A549 (cell line): Measurements from ENCODE around the gene FERMT1. TPM values are rescaled to one million over a fixed set of nuclear protein-coding genes. Genes with fewer than 3 reads are reported as not detected.

Experiments
- ATAC-seq, 2 experiments: fragments of 200-7000 bp in 1 of 2; fragments of >200 bp in 1 of 2; cut with Nextera tagmentation in 1 of 2; cut with Tn5 transposase in 1 of 2; 3 replicates each; pipeline versions ENCODE4 v1.8.0 to v1.9.1; 2018 to 2020; ENCODE audit warnings: mild to moderate bottlenecking in 1 of 2, moderate library complexity in 1 of 2
- CTCF ChIA-PET: fragments of 300-600 bp; sonication (Branson Sonifier 250); formaldehyde crosslinking; extraction: SDS; loops from one replicate; lab custom pipeline; 2021; ENCODE audit warnings: antibody characterized with exemption, inconsistent platforms; lab: Yijun Ruan, JAX
- POLR2A ChIA-PET: fragments of 350-600 bp; formaldehyde crosslinking; extraction: SDS; loops from one replicate; lab custom pipeline; 2021; ENCODE audit warnings: antibody characterized with exemption, inconsistent platforms; lab: Yijun Ruan, JAX
- DNase-seq, 2 experiments: peaks; one replicate each; pipeline versions ENCODE4 v3.0.0 to v3.0.0-alpha.2; 2011 to 2016; ENCODE audit warnings: low read depth in 1 of 2, low spot score in 1 of 2
- FAIRE-seq: peaks from 2 replicates; lab custom pipeline; 2011; peaks lifted over from hg19 to GRCh38; lab: Jason Lieb, UNC
- H3K27ac ChIP-seq, 2 experiments: fragments of >200 bp; sonication (Bioruptor Twin); formaldehyde crosslinking; 3 replicates each; pipeline ENCODE4 v1.5.1; 2016 to 2017
- H3K4me1 ChIP-seq: fragments of >200 bp; sonication (Bioruptor Twin); formaldehyde crosslinking; 3 replicates; pipeline ENCODE4 v1.6.1; 2016
- H3K4me2 ChIP-seq: fragments of >200 bp; sonication (Bioruptor Twin); formaldehyde crosslinking; 3 replicates; pipeline ENCODE4 v1.6.1; 2016
- H3K4me3 ChIP-seq: fragments of >200 bp; sonication (Bioruptor Twin); formaldehyde crosslinking; 3 replicates; pipeline ENCODE4 v1.5.1; 2016
- H3K9me3 ChIP-seq: fragments of >200 bp; sonication (Bioruptor Twin); formaldehyde crosslinking; 3 replicates; pipeline ENCODE4 v1.6.1; 2016
- BCL3 ChIP-seq: fragments of >200 bp; sonication (Bioruptor Twin); formaldehyde crosslinking; IDR thresholded peaks from 3 replicates; pipeline ENCODE4 v1.6.1; 2016
- CBX2 ChIP-seq: fragments of 200-600 bp; sonication (generic); IDR thresholded peaks from 2 replicates; pipeline ENCODE4 v1.6.1; 2016; ENCODE audit warnings: low read depth, mild to moderate bottlenecking, borderline replicate concordance
- CHD2 ChIP-seq: fragments of 150-350 bp; IDR thresholded peaks from 2 replicates; pipeline ENCODE4 v1.6.1; 2014; ENCODE audit warnings: low read length; ENCODE audit not compliant: partially characterized antibody
- CHD4 ChIP-seq: fragments of 200-600 bp; sonication (generic); IDR thresholded peaks from 2 replicates; pipeline ENCODE4 v1.6.1; 2016; ENCODE audit warnings: antibody characterized with exemption, mild to moderate bottlenecking, borderline replicate concordance
- CTCF ChIP-seq: fragments of >200 bp; sonication (Bioruptor Twin); formaldehyde crosslinking; IDR thresholded peaks from 3 replicates; pipeline ENCODE4 v1.5.1; 2016
- E2F6 ChIP-seq: IDR thresholded peaks from 2 replicates; pipeline ENCODE4 v1.6.1; 2012; ENCODE audit warnings: low read depth, borderline replicate concordance
- ELK1 ChIP-seq: fragments of 150-350 bp; IDR thresholded peaks from 2 replicates; pipeline ENCODE4 v1.6.1; 2014; ENCODE audit warnings: low read depth, mild to moderate bottlenecking, low read length
- FOSB ChIP-seq: fragments of 250-450 bp; sonication (Bioruptor Pico); IDR thresholded peaks from 2 replicates; pipeline ENCODE4 v1.5.0; 2020; ENCODE audit warnings: mild to moderate bottlenecking, moderate library complexity
- FOXS1 ChIP-seq: fragments of 250-450 bp; sonication (Bioruptor Pico); IDR thresholded peaks from 2 replicates; pipeline ENCODE4 v1.5.0; 2020; ENCODE audit warnings: mild to moderate bottlenecking, moderate library complexity
- HES2 ChIP-seq: fragments of >200 bp; sonication (Bioruptor Twin); formaldehyde crosslinking; IDR thresholded peaks from 2 replicates; pipeline ENCODE4 v1.6.1; 2016
- HOXB13 ChIP-seq: fragments of 250-450 bp; sonication (Bioruptor Pico); IDR thresholded peaks from 2 replicates; pipeline ENCODE4 v1.5.0; 2020; ENCODE audit warnings: low read depth, mild to moderate bottlenecking, moderate library complexity
- JUN ChIP-seq, 2 experiments: fragments of >200 bp; sonication (Bioruptor Twin); formaldehyde crosslinking; IDR thresholded peaks; 2 replicates in 1 of 2; 3 replicates in 1 of 2; pipeline ENCODE4 v1.6.1; 2016 to 2017
- MAFK ChIP-seq: fragments of 450-650 bp; IDR thresholded peaks from 2 replicates; pipeline ENCODE4 v1.6.1; 2014; ENCODE audit not compliant: partially characterized antibody
- MAX ChIP-seq: IDR thresholded peaks from 2 replicates; pipeline ENCODE4 v1.6.1; 2012
- MYC ChIP-seq: IDR thresholded peaks from 2 replicates; pipeline ENCODE4 v1.6.1; 2012; ENCODE audit warnings: mild to moderate bottlenecking, inconsistent platforms, low read length, improper control_type of control experiment, borderline replicate concordance
- NR3C1 ChIP-seq: fragments of >200 bp; sonication (Bioruptor Twin); formaldehyde crosslinking; IDR thresholded peaks from 3 replicates; pipeline ENCODE4 v1.6.1; 2017
- PBX3 ChIP-seq: IDR thresholded peaks from 2 replicates; pipeline ENCODE4 v1.6.1; 2012
- PHF8 ChIP-seq: fragments of 200-600 bp; sonication (generic); IDR thresholded peaks from 2 replicates; pipeline ENCODE4 v1.6.1; 2016; ENCODE audit warnings: low read depth, mild to moderate bottlenecking, antibody characterized with exemption, moderate library complexity, borderline replicate concordance
- POLR2A ChIP-seq: IDR thresholded peaks from 2 replicates; pipeline ENCODE4 v1.6.1; 2012; ENCODE audit warnings: mild to moderate bottlenecking, low read length
- RAD21 ChIP-seq, 2 experiments: fragments of >200 bp in 1 of 2; sonication (Bioruptor Twin) in 1 of 2; formaldehyde crosslinking in 1 of 2; IDR thresholded peaks in 1 of 2; conservative IDR thresholded peaks in 1 of 2; 2 replicates in 1 of 2; 3 replicates in 1 of 2; pipeline ENCODE4 v1.6.1; 2012 to 2018; ENCODE audit warnings: inconsistent platforms in 1 of 2
- RARB ChIP-seq: fragments of 250-450 bp; sonication (Bioruptor Pico); IDR thresholded peaks from 2 replicates; pipeline ENCODE4 v1.8.0; 2021; ENCODE audit warnings: mild to moderate bottlenecking, moderate library complexity
- WGBS: methylation state at CpG from one replicate; pipeline ENCODE4 v1.1.6; 2017; ENCODE audit errors: missing lambda C conversion rate; 5-methylcytosine and 5-hydroxymethylcytosine counted together
- polyA minus RNA-seq: library from RNA; depleted of rRNA, polyadenylated mRNA; stranded (reverse); fragments of >200 nt; gene quantifications from 2 replicates; pipeline ENCODE4 v1.2.3, GENCODE V29; 2011; rRNA and poly(A)+ RNA removed
- polyA plus RNA-seq, 4 experiments: library from polyadenylated mRNA; depleted of rRNA in 3 of 4; stranded (reverse); fragments of >200 nt; fragmentation: RNase III in 1 of 4; extraction: RNeasy Plus Mini Kit Qiagen cat#74134 plus additional on column Dnase treatment in 1 of 4; gene quantifications; 2 replicates in 3 of 4; 3 replicates in 1 of 4; pipeline ENCODE4 v1.2.3, GENCODE V29; 2011 to 2017

The FERMT1 gene
- polyA plus RNA-seq (2011; rRNA removed) (19.1 and 22.5 TPM in 2 replicates), polyA plus RNA-seq (2017; fragmentation: RNase III; extraction: RNeasy Plus Mini Kit Qiagen cat#74134 plus additional on column Dnase treatment) (12.7 to 16.4 TPM (median 13.4 TPM) in 3 replicates), polyA minus RNA-seq (11.2 and 15.5 TPM in 2 replicates)
- polyA plus RNA-seq (2012; cell fraction: cytosol; rRNA removed) = 7.8 and 9.7 TPM in 2 replicates
- polyA plus RNA-seq (2012; cell fraction: nucleus; rRNA removed) = 6.7 and 8.5 TPM in 2 replicates

- Histone ChIP-seq H3K9me3 (no peaks in the 10 kb centered on the region), H3K4me3 (peak within 1 kb of the TSS; percentile 59), H3K4me1 (peaks cover 7% of the 10 kb centered on the region), H3K4me2 (peak within 1 kb of the TSS; percentile 89), H3K27ac (peak within 1 kb of the TSS; percentile 87 to 93)
- FAIRE-seq = no peak
- POLR2A ChIA-PET = interaction anchor here (1.7 kb wide), 1 partner anchor 8 kb away, joined by 8 read pairs; no protein-coding TSS in a partner anchor
- CTCF ChIA-PET = interaction anchor here (0.8 to 1.8 kb wide), 7 partner anchors 9 to 595 kb away, joined by 3 to 5 read pairs (median 3); no protein-coding TSS in a partner anchor
- TF ChIP-seq CBX2 (no peak), MYC (peak; percentile 26; the same call in 1 of the 2 replicates), E2F6 (peak; percentile 64; the same call in 1 of the 2 replicates), PHF8 (peak; percentile 71; the same call in 1 of the 2 replicates), BCL3 (peak; percentile 90), POLR2A (peak; percentile 93), JUN (IDR thresholded peaks at IDR 0.05) (peak; percentile 68 to 90; a peak in 4 of 5 replicates), HES2 (no peak), RARB (CRISPR knock-in tag) (no peak), MAX (peak; percentile 91), CTCF (peak; percentile 25; the same call in 2 of the 3 replicates), MAFK (peak; percentile 6), FOSB (0 out of 2 replicates have a peak, but pooled peaks have one; percentile 15), CHD4 (no peak), CHD2 (no peak), PBX3 (no peak), HOXB13 (CRISPR knock-in tag) (peak; percentile 67; the same call in 1 of the 2 replicates), RAD21 (conservative IDR thresholded peaks at IDR 0.05 in 1 of 2, IDR thresholded peaks at IDR 0.05 in 1 of 2) (0 out of 5 replicates have a peak, but pooled peaks of 1 of the 2 experiments have one; percentile 15)
- WGBS = 5% methylated on average over 43 of the region's 55 CpGs
- peak; percentile 85 to 89 for DNase-seq
- peak; percentile 94 to 98 for ATAC-seq
These were observed at the start of gene FERMT1 for GRCh38 chr20:6122873-6123648. TSS of gene FERMT1 (minus strand) at chr20:6123030. CDS start at chr20:6119554, 3,476 bp downstream.

- TF ChIP-seq RAD21 (conservative IDR thresholded peaks at IDR 0.05 in 1 of 2, IDR thresholded peaks at IDR 0.05 in 1 of 2) (peak in 1 of 2 experiments; percentile 35; a peak in 2 of 5 replicates), HOXB13 (CRISPR knock-in tag) (no peak), CTCF (0 out of 3 replicates have a peak, but pooled peaks have one; percentile 10), HES2 (no peak), NR3C1 (no peak), FOXS1 (CRISPR knock-in tag) (no peak), POLR2A (no peak), ELK1 (no peak)
- TF ChIP-seq, all 56 proteins: peak for 2
- no peak for DNase-seq
- Histone ChIP-seq H3K9me3 (no peaks in the 10 kb centered on the region), H3K27ac (no peak overlapping the region), H3K4me2 (no peak overlapping the region), H3K4me1 (peaks cover 13% of the 10 kb centered on the region; the same call in 2 of the 3 replicates), H3K4me3 (no peak overlapping the region)
- no peak for FAIRE-seq
- ChIA-PET CTCF (interaction anchor here (0.6 to 1.4 kb wide), 6 partner anchors 10 to 596 kb away, joined by 3 to 7 read pairs (median 4); no protein-coding TSS in a partner anchor), POLR2A (no interaction called here)
- peak; percentile 47 to 66 for ATAC-seq
These were observed 46.4 kb upstream of the FERMT1 start for GRCh38 chr20:6169251-6169650.
